NCI-H748 (cell line): ENCODE measurements around the gene YIPF2.
"Not testable (repeated sequence)": the region's sequence is repeated elsewhere in the genome, so short reads cannot be mapped to it uniquely, and the experiment has no call there.

Experiments
- DNase-seq: peaks from one replicate; lab custom pipeline; 2025; ENCODE audit not compliant: unreplicated experiment; lab: John Stamatoyannopoulos, UW

Gene YIPF2

GRCh38 chr19:10941649-10942048, 13.2 kb upstream of the YIPF2 start:
- DNase-seq: not testable (repeated sequence)

DNA sequence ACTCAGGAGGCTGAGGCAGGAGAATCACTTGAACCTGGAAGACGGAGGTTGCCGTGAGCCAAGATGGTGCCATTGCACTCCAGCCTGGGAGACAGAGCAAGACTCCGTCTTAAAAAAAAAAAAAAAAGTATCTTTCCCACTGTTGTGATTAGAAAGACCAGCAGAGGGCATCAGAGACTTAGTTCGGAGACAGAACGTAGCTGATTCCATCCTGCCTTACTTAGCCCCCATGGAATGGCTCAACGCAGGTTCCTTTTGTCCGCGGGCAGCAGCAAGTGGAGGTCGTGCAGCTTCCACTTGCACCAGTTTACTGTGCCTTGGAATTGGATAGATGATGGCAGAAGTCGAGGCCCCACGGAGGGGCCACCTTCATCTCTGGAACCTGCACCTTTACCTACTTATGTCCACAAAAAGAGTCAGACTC, 8.2 kb upstream of the YIPF2 start:
- DNase-seq: peak; percentile 82

GRCh38 chr19:10935371-10936059, 7.1 kb upstream of the YIPF2 start:
- DNase-seq: no peak

- no peak for DNase-seq
Measured at GRCh38 chr19:10929402-10929794, 959 bp upstream of the YIPF2 start.

- no peak for DNase-seq
Measured at GRCh38 chr19:10927730-10928562, 493 bp downstream of the YIPF2 start.

DNA sequence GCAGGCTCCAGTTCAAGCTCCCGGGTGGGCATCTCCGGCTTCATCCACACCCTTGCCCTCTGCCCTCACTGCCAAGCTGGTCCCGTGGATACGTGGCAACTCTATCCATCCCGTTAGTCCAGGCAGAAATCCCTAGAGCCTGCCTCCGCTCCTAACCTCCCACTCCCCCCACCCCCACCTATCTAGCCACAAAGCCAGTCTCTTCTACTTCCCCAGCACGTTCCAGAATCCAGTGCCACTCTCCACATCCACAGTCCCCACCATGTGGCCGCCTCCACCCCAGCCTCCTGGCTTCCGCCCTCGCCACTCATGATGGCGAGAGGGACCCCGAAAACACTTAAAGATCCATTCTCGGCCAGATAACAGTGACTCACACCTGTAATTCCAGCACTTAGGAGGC, 3.8 kb downstream of the YIPF2 start:
- DNase-seq: no peak

- DNase-seq: no peak
Measured at GRCh38 chr19:10923260-10924112, 5.0 kb downstream of the YIPF2 start.

- DNase-seq: no peak
Measured at GRCh38 chr19:10922638-10923014, 5.8 kb downstream of the YIPF2 start.

DNA sequence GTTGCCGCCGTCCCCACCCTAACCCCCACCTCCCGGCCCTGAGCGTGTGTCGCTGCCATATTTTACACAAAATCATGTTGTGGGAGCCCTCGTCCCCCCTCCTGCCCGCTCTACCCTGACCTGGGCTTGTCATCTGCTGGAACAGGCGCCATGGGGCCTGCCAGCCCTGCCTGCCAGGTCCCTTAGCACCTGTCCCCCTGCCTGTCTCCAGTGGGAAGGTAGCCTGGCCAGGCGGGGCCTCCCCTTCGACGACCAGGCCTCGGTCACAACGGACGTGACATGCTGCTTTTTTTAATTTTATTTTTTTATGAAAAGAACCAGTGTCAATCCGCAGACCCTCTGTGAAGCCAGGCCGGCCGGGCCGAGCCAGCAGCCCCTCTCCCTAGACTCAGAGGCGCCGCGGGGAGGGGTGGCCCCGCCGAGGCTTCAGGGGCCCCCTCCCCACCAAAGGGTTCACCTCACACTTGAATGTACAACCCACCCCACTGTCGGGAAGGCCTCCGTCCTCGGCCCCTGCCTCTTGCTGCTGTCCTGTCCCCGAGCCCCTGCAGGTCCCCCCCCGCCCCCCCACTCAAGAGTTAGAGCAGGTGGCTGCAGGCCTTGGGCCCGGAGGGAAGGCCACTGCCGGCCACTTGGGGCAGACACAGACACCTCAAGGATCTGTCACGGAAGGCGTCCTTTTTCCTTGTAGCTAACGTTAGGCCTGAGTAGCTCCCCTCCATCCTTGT, 6.4 kb downstream of the YIPF2 start:
- DNase-seq: no peak

GRCh38 chr19:10921199-10921909, 7.1 kb downstream of the YIPF2 start:
- DNase-seq: no peak

GRCh38 chr19:10920781-10921180, 7.7 kb downstream of the YIPF2 start:
- DNase-seq: no peak

DNA sequence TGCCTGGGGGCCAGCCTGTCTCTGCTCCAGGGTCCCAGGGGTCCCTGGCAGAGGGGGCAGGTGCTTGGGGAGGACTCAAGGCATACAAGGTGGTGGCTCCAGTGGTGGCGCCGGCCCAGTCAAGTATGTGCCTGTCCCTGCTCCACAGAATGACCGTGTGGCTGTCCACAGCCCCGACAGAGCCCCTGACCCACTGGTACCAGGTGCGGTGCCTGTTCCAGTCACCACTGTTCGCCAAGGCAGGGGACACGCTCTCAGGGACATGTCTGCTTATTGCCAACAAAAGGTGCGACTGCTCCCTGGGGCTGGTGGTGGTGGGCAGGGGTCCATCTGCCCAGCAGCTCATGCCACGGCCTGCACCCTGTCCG, 8.2 kb downstream of the YIPF2 start:
- no peak for DNase-seq

DNA sequence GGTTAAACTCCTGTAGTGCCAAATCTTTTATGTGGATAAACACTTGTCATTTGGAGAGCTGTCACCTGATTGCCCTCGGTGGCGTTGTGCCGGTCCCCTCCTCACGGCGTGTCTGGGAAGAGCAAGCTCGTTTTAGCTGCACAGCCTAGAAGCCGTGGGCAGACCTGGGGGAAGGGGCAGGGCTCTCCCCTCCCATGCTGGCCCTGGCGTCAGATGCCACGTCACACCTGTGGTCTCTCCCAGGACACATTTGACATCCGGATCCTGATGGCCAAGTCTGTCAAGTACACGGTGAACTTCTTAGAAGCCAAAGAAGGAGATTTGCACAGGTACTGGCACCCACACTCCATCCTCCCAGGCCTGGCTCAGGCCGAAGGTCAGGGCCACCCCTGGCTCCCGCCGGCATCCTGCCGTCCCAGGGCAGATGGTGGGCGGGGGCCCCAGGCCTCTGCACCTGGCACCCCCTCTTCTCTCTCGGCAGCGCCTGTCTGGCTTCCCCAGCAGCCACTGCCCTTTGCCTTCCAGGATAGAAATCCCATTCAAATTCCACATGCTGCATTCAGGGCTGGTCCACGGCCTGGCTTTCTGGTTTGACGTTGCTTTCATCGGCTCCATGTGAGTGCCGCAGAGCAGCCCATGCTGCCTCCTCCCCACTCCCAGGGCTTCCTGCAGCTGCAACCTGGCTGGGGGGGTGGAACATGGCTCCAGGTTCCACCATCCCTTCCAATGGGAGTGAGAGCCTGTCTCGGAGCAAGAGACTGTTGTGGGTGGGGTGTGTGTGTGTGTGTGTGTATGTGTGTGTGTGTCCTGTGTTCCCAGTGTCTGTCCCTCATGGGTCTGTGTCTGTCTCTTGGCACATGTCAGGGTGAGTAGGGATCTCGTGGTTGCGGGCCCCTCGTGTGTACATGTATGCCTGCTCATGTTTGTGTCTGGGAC, 8.8 kb downstream of the YIPF2 start:
- DNase-seq: no peak

- no peak for DNase-seq
Measured at GRCh38 chr19:10918359-10918758, 10.1 kb downstream of the YIPF2 start.

DNA sequence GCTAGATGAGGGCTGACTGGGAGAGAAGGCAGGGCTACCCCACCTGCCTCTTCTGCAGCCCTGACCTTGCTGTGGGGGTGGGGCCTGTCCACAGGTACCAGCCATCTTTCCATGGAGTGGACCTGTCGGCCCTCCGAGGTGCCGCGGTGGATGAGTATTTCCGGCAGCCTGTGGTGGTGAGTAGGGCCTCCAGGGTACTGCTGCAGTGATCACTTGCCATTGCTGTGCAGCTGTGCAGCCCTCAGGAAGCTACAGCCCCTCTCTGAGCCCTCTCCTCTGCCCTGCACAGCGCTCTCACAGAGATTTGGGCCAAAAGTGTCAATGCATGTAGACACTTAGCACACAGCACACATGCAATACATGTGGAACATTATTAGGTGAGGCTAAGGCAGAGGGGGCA, 11.8 kb downstream of the YIPF2 start:
- DNase-seq: no peak

- DNase-seq: no peak
Measured at GRCh38 chr19:10915130-10916091, 13.0 kb downstream of the YIPF2 start.

DNA sequence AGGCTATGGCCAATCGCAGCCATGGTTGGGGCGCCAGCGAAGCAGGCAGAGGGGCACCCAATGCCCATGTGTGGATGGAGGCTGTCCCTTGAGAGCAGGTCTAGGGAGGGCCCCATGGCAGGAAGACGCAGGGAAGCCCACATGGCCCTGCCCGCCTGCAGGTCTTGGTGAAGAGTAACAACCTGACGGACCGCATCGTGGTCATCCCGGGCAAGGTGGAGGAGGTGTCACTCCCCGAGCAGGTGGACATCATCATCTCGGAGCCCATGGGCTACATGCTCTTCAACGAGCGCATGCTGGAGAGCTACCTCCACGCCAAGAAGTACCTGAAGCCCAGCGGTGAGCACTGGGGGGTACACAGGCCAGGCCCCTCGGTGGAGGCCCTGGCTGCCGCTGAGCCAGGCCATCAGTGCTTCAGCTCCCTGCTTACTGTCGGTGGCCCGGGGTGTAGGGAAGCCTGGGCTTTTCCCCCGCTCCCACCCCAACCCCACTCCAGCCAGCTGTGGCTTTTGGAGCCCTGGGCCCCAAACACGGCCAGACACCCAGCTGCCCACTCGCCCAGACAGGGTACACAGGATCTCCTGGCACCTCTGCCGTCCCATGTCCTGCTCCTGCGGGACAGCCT, 14.6 kb downstream of the YIPF2 start:
- no peak for DNase-seq

DNA sequence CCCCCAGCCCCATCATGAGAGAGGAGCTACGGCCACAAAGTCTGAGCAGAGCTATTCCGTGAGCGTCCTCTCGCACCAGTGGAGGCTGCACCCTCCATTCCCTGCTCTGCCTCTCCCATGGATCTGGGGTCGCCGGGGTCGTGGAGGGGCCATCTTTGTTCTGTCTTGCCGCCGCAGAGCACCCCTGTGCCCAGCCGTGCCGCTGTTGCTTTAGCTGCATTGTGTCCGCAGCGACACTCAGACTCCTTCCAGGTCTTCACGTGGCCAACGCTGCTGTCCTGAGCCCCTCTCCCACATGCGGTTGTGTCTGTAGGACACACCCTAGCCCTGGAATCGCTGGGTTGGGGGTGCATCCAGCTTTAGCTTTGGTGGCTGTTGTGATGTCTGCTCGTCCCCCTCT, 15.8 kb downstream of the YIPF2 start:
- DNase-seq: no peak
